HUES64 (cell line): Measurements from ENCODE around the gene LAMA1.

Source experiments
- H3K27ac ChIP-seq: 2 replicates; pipeline ENCODE4 v1.7.0; 2013; ENCODE audit warnings: low read depth, low read length, inconsistent platforms
- H3K27me3 ChIP-seq: 2 replicates; pipeline ENCODE4 v1.6.1; 2013; ENCODE audit warnings: mild to moderate bottlenecking, low read length; ENCODE audit not compliant: insufficient read depth
- H3K36me3 ChIP-seq: 2 replicates; pipeline ENCODE4 v1.6.1; 2013; ENCODE audit warnings: mild to moderate bottlenecking, low read length; ENCODE audit not compliant: insufficient read depth
- H3K4me1 ChIP-seq: 2 replicates; pipeline ENCODE4 v1.6.1; 2013; ENCODE audit warnings: mild to moderate bottlenecking, low read length, moderate library complexity; ENCODE audit not compliant: insufficient read depth
- H3K4me3 ChIP-seq: 2 replicates; pipeline ENCODE4 v1.5.1; 2013; ENCODE audit warnings: mild to moderate bottlenecking, low read length, moderate library complexity
- H3K9ac ChIP-seq: 2 replicates; pipeline ENCODE4 v1.6.1; 2013; ENCODE audit warnings: mild to moderate bottlenecking, low read depth, low read length
- H3K9me3 ChIP-seq: 2 replicates; pipeline ENCODE4 v1.6.1; 2013; ENCODE audit warnings: low read depth, low read length; ENCODE audit not compliant: insufficient read depth
- WGBS: fragments of 150-250, 120-280 bp; methylation state at CpG from one replicate; pipeline ENCODE4 v1.1.7; 2013; ENCODE audit warnings: missing lambda C conversion rate; 5-methylcytosine and 5-hydroxymethylcytosine counted together

Gene LAMA1

DNA sequence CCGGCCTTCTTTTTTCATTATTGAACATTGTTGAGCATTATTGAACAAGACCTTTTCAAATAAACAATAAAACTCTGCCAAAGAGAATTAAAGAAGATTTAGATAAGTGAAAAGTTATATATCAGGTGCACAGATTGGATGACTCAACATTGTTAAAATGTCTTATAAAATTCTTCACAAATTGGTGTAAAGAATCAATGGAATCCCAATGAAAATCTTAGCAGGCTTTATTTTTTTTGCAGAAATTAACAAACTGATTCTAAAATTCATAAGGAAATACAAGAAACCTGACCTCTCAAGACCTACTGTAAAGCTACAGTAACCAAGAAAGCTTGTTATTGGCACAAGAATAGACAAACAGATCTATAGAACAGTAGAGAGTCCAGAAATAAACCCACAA lies 70.3 kb downstream of the LAMA1 start:
- Histone ChIP-seq H3K4me1 (no peaks in the 10 kb centered on the region), H3K27ac (no peak overlapping the region), H3K36me3 (peaks cover 58% of the 10 kb centered on the region), H3K9me3 (no peaks in the 10 kb centered on the region), H3K4me3 (no peak overlapping the region), H3K27me3 (no peaks in the 10 kb centered on the region), H3K9ac (no peak overlapping the region)
- 89% methylated on average over 1 of the region's 1 CpG for WGBS

DNA sequence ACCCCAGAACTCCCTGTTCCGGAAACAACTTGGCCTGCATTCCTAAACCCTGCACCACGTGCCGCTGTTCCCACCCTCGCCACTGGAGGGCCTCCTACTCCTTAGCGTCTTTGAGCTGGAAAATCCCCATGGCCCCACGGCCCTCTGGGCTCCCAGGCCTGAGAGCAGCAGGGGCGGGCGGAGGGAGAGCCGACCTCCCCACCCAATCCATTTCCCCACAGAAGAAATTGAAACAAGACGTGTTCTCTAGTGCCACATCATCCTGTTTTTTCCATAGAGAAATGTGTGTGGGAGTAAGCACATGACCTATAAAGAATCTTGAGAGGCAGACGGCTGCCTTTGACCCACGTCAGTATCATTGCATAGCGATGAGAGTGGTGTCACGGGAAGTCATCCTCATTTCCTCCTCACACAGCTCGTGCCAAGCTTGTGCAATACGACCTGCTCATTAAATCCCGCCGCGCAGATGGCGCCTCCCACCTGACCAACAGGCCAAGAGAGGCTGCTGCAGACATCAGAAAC lies 79.2 kb downstream of the LAMA1 start:
- H3K4me3 ChIP-seq = no peak overlapping the region
- H3K9me3 ChIP-seq = no peaks in the 10 kb centered on the region
- no peak overlapping the region for H3K27ac ChIP-seq
- no peak overlapping the region for H3K9ac ChIP-seq
- H3K4me1 ChIP-seq = no peaks in the 10 kb centered on the region
- H3K27me3 ChIP-seq = no peaks in the 10 kb centered on the region
- peaks cover 75% of the 10 kb centered on the region for H3K36me3 ChIP-seq
- WGBS = 77% methylated on average over 19 of the region's 20 CpGs

DNA sequence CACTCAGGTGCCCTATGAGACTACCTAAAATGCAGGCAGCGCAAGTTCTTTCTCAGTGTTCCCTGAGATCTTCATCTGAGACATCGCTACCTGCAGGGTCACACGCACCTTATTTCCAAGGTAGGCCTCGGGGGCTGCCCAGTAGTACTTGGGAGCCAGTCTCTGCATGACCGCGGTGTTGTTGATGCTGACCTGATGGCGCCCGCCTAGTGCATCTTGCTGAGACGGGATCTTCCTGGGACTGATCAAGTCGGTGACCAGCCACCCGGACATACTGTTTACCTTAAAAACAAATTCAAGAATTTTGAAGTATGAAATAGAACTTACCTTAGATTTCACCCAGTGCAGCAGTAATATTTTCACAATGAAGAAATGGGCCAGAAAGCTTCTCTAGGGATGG lies 80.1 kb downstream of the LAMA1 start:
- Histone ChIP-seq H3K4me3 (no peak overlapping the region), H3K4me1 (no peaks in the 10 kb centered on the region), H3K9ac (no peak overlapping the region), H3K27me3 (no peaks in the 10 kb centered on the region), H3K36me3 (peaks cover 76% of the 10 kb centered on the region), H3K9me3 (no peaks in the 10 kb centered on the region), H3K27ac (no peak overlapping the region)
- WGBS = 97% methylated on average over 11 of the region's 11 CpGs

DNA sequence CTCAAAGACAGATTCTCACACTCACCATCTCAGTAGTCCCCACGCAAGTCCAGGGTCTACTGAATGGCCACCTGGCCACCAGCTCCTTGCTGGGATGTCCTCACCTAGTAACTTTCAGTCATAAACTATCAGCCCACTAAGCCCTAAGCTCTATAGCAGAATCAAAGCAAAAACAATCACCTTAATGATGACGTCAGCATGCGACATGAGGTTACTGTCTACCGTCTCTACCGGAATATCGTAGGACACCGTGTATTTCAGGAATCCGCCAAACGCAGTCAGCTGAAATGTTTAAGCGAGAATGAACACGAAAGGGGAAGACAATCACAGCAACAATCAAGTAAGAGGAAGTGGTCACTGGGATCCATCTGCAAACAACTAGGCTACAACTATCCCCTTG lies 81.8 kb downstream of the LAMA1 start:
- Histone ChIP-seq H3K4me3 (no peak overlapping the region), H3K27me3 (no peaks in the 10 kb centered on the region), H3K27ac (no peak overlapping the region), H3K9me3 (no peaks in the 10 kb centered on the region), H3K4me1 (no peaks in the 10 kb centered on the region), H3K9ac (no peak overlapping the region), H3K36me3 (peaks cover 77% of the 10 kb centered on the region)
- WGBS = 97% methylated on average over 11 of the region's 11 CpGs

DNA sequence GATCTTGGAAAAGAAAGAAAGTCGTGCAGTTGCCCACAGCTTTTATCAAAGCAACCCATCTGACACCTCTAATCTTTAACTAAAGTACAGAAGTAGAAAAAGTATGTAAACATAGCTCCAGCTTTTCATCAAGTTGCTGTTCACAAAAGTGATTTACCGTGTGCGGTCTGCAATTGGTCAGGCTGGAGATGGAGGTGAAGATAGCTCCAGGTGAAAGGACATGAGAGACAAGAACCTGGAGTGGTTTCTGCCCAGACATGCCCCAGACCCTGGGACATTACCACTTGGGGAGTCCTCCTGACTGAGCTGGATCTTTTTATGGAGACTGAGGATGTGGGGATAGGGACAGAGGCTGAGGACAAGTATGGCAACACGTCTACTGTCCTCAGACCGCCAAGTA lies 82.7 kb downstream of the LAMA1 start:
- WGBS = 92% methylated on average over 4 of the region's 5 CpGs
- Histone ChIP-seq H3K4me1 (no peaks in the 10 kb centered on the region), H3K9ac (no peak overlapping the region), H3K27ac (no peak overlapping the region), H3K27me3 (no peaks in the 10 kb centered on the region), H3K9me3 (no peaks in the 10 kb centered on the region), H3K36me3 (peaks cover 72% of the 10 kb centered on the region), H3K4me3 (no peak overlapping the region)

DNA sequence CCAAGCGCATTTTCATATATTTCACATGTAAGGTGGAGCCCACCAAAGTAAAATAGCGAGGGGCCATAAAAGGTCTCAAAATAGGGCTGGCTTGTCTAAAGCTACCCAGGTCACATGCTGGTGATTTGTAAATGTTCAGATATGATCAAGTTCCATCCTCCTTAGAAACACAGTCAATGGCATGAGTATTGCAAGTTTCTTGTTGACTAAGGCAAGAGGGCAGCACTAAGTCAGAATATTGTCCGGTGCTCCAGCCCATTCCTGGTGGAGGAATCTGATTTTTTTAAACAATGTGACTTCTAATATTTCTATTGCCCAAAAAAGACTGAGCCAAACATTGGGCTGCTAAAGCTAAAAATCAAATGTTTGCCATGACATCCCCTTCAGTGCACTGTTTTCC lies 85.1 kb downstream of the LAMA1 start:
- no peaks in the 10 kb centered on the region for H3K27me3 ChIP-seq
- peaks cover 71% of the 10 kb centered on the region for H3K36me3 ChIP-seq
- H3K9me3 ChIP-seq = no peaks in the 10 kb centered on the region
- H3K4me1 ChIP-seq = no peaks in the 10 kb centered on the region
- H3K4me3 ChIP-seq = no peak overlapping the region
- no peak overlapping the region for H3K27ac ChIP-seq
- no peak overlapping the region for H3K9ac ChIP-seq
- 76% methylated on average over 3 of the region's 3 CpGs for WGBS

DNA sequence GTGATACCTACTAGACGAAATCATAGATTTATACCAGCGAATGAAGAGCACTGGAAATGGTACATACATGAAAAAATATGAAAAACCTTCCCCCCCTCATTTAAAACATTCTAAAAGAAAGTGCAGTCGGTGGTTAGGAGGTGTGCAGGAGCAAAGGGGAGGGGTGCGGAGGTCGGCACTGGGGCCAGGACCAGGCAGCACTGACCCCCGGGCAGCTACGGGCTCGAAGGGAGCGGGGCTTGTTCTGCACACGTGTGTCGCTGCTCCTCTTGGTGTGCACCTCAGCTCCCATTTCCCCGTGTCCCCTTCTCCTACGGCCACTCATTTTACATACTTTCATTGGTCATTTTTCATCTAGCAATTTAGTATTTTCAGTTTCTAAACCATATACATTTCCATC lies 89.0 kb downstream of the LAMA1 start:
- H3K9me3 ChIP-seq = no peaks in the 10 kb centered on the region
- peaks cover 71% of the 10 kb centered on the region for H3K36me3 ChIP-seq
- H3K4me3 ChIP-seq = no peak overlapping the region
- no peak overlapping the region for H3K9ac ChIP-seq
- H3K4me1 ChIP-seq = no peaks in the 10 kb centered on the region
- H3K27me3 ChIP-seq = no peaks in the 10 kb centered on the region
- 87% methylated on average over 13 of the region's 13 CpGs for WGBS
- no peak overlapping the region for H3K27ac ChIP-seq

DNA sequence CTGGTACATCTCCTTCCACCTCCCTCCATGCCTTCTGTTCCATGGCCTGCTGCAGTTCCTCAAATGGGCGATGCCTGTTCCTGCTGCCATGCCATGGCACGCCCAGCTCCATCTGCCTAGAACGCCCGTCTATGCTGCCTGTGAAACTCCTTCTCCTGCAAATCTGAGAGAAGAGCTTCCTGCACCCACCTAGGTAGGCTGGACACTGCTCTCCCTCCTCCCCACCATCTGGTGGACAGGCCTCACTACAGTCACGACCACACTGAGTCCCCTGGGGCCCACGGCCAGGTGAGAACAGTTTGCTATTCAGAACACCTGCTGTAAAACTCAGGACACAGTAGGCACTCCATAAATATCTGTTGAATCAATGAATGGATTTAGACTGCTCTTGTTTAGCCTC lies 92.4 kb downstream of the LAMA1 start:
- peaks cover 74% of the 10 kb centered on the region for H3K36me3 ChIP-seq
- no peaks in the 10 kb centered on the region for H3K9me3 ChIP-seq
- no peaks in the 10 kb centered on the region for H3K4me1 ChIP-seq
- H3K27ac ChIP-seq = no peak overlapping the region
- H3K9ac ChIP-seq = no peak overlapping the region
- H3K27me3 ChIP-seq = no peaks in the 10 kb centered on the region
- 94% methylated on average over 6 of the region's 6 CpGs for WGBS
- H3K4me3 ChIP-seq = no peak overlapping the region

DNA sequence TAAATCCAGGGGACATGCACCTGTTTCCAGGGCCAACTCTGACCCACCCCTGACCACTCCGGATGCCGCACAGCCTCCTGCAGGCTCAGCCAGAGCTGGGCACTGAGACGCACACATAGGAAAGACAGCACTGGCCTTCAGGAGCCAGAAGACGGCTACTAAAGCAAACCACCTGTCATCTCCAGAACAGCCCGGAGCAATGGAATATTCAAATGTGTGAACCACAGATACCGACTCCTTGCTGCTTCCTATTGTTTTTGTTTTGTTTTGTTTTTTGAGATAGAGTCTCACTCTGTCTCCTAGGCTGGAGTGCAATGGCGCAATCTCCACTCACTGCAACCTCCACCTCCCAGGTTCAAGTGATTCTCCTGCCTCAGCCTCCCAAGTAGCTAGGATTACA lies 94.0 kb downstream of the LAMA1 start:
- Histone ChIP-seq H3K36me3 (peaks cover 73% of the 10 kb centered on the region), H3K4me1 (no peaks in the 10 kb centered on the region), H3K4me3 (no peak overlapping the region), H3K27me3 (no peaks in the 10 kb centered on the region), H3K27ac (no peak overlapping the region), H3K9me3 (no peaks in the 10 kb centered on the region), H3K9ac (no peak overlapping the region)
- 94% methylated on average over 7 of the region's 7 CpGs for WGBS

DNA sequence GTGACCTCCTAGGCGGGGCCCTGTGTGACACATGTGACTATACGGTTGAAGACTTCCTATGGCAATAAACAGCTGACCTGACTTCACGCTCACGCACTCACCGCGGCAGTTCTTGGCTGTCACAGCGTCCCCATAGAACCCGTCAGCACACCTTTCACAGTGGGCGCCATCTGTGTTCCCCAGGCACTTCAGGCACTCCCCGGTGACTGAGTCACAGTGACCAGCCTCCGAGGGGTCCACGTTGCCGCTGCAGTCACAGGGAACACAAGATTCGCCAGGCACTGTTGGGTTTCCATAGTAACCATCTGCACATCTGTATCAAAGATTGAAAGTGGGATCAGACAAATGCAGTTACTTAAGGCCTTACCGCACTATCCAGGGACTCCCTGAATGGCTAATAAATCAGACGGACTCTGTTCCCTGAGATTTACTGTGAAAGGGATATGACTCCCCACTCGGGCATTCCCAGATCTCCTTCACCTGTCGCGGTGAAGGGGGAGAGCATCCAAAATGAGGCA lies 94.5 kb downstream of the LAMA1 start:
- H3K4me1 ChIP-seq = no peaks in the 10 kb centered on the region
- 96% methylated on average over 19 of the region's 19 CpGs for WGBS
- no peaks in the 10 kb centered on the region for H3K9me3 ChIP-seq
- H3K27me3 ChIP-seq = no peaks in the 10 kb centered on the region
- no peak overlapping the region for H3K4me3 ChIP-seq
- no peak overlapping the region for H3K9ac ChIP-seq
- H3K36me3 ChIP-seq = peaks cover 70% of the 10 kb centered on the region
- no peak overlapping the region for H3K27ac ChIP-seq

DNA sequence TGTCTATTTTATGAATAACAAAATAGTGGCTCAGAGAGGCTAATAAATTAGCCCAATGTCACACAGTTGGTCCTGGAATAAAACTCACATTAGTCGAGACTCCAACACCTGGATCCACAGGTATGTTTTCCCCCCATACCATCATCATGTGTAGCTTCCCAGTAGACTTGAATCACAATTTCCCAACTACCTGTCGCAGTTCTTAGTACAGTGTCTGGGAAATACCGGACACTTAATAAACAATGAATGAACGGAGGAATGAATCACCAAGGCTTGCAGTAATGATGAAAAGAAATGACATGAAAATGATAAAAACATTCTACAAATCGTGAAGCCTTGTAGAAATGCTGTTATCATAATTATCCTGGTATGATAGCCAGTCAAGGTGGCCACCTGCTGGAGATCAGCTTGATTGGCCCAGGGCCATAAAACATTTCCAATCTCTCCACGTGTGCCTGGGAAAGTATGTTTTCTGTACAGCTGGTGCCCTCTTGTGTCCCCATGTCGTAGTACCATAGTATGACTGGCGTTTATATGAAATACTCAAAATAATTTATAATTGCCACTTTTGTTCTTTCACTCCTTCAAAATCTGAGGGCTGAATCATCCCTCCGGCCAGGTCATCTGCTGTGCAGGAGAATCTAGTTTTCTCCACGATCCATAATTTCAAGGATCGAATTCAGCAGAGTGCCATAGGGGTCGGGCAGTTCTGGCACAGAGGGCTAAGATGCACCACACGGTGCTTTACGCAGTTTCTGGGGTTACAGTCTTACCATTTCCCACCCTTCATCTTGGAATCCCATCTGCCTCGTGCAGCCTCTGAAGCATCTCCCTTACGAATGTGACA lies 95.4 kb downstream of the LAMA1 start:
- H3K9ac ChIP-seq = no peak overlapping the region
- no peak overlapping the region for H3K4me3 ChIP-seq
- 94% methylated on average over 16 of the region's 16 CpGs for WGBS
- no peaks in the 10 kb centered on the region for H3K9me3 ChIP-seq
- no peak overlapping the region for H3K27ac ChIP-seq
- no peaks in the 10 kb centered on the region for H3K27me3 ChIP-seq
- H3K36me3 ChIP-seq = peaks cover 69% of the 10 kb centered on the region
- no peaks in the 10 kb centered on the region for H3K4me1 ChIP-seq
